Trophoblast cell (in vitro differentiated cells and primary cell): ENCODE data around the gene RNF150.
A peak's percentile ranks its signal among the peaks of the same experiment; 100 is the strongest.

Experiments
- DNase-seq, 2 donors: peaks; one replicate each; pipeline ENCODE4 v3.0.0-alpha.2; 2016
- H2AFZ ChIP-seq: 2 replicates; pipeline ENCODE4 v1.6.1; 2013; ENCODE audit warnings: low read length, moderate library complexity, mild to moderate bottlenecking; ENCODE audit not compliant: insufficient read depth, poor library complexity
- H2AK5ac ChIP-seq: 2 replicates; pipeline ENCODE4 v1.6.1; 2013; ENCODE audit warnings: mild to moderate bottlenecking, low read length
- H2BK120ac ChIP-seq: 2 replicates; pipeline ENCODE4 v1.6.1; 2013; ENCODE audit warnings: low read length, mild to moderate bottlenecking, moderate library complexity; ENCODE audit not compliant: insufficient read depth, poor library complexity
- H2BK12ac ChIP-seq: 2 replicates; pipeline ENCODE4 v1.6.1; 2013; ENCODE audit warnings: mild to moderate bottlenecking, low read length, moderate library complexity
- H2BK5ac ChIP-seq: 2 replicates; pipeline ENCODE4 v1.6.1; 2013; ENCODE audit warnings: low read length, low read depth, moderate library complexity, mild to moderate bottlenecking; ENCODE audit not compliant: poor library complexity
- H3K14ac ChIP-seq: 2 replicates; pipeline ENCODE4 v1.6.1; 2013; ENCODE audit warnings: mild to moderate bottlenecking, low read length
- H3K18ac ChIP-seq: 2 replicates; pipeline ENCODE4 v1.6.1; 2013; ENCODE audit warnings: mild to moderate bottlenecking, low read length
- H3K23ac ChIP-seq: 2 replicates; pipeline ENCODE4 v1.6.1; 2013; ENCODE audit warnings: low read length
- H3K27ac ChIP-seq: 2 replicates; pipeline ENCODE4 v1.5.1; 2013; ENCODE audit warnings: low read depth, mild to moderate bottlenecking, inconsistent platforms, low read length, moderate library complexity
- H3K27me3 ChIP-seq: 2 replicates; pipeline ENCODE4 v1.6.1; 2013; ENCODE audit warnings: inconsistent platforms, mild to moderate bottlenecking, low read length, moderate library complexity; ENCODE audit not compliant: insufficient read depth
- H3K36me3 ChIP-seq, 2 experiments: 1 replicate in 1 of 2; 2 replicates in 1 of 2; pipeline ENCODE4 v1.6.1; 2013; ENCODE audit warnings: low read length in 2 of 2, mild to moderate bottlenecking in 2 of 2, moderate library complexity in 1 of 2; ENCODE audit not compliant: insufficient read depth in 2 of 2, control insufficient read depth in 1 of 2
- H3K4ac ChIP-seq: 2 replicates; pipeline ENCODE4 v1.6.1; 2013; ENCODE audit warnings: low read depth, mild to moderate bottlenecking, low read length, moderate library complexity
- H3K4me1 ChIP-seq, 2 experiments: 1 replicate in 1 of 2; 2 replicates in 1 of 2; pipeline ENCODE4 v1.6.1; 2013; ENCODE audit warnings: low read length in 2 of 2, mild to moderate bottlenecking in 2 of 2, moderate library complexity in 1 of 2; ENCODE audit not compliant: insufficient read depth in 2 of 2, control insufficient read depth in 1 of 2
- H3K4me2 ChIP-seq: 2 replicates; pipeline ENCODE4 v1.6.1; 2013; ENCODE audit warnings: inconsistent platforms, mild to moderate bottlenecking, low read length, moderate library complexity
- H3K4me3 ChIP-seq: 2 replicates; pipeline ENCODE4 v1.5.1; 2013; ENCODE audit warnings: mild to moderate bottlenecking, low read depth, low read length, inconsistent platforms
- H3K79me1 ChIP-seq: one replicate; pipeline ENCODE4 v1.6.1; 2013; ENCODE audit warnings: low read length
- H3K79me2 ChIP-seq: 2 replicates; pipeline ENCODE4 v1.6.1; 2013; ENCODE audit warnings: low read length, mild to moderate bottlenecking; ENCODE audit not compliant: control insufficient read depth, insufficient read depth, poor library complexity
- H3K9ac ChIP-seq: 2 replicates; pipeline ENCODE4 v1.6.1; 2013; ENCODE audit warnings: mild to moderate bottlenecking, low read length
- H3K9me3 ChIP-seq: 2 replicates; pipeline ENCODE4 v1.6.1; 2013; ENCODE audit warnings: low read depth, mild to moderate bottlenecking, control low read depth, inconsistent platforms, low read length; ENCODE audit not compliant: insufficient read depth
- H4K12ac ChIP-seq: 2 replicates; pipeline ENCODE4 v1.6.1; 2013; ENCODE audit warnings: low read depth, mild to moderate bottlenecking, low read length, moderate library complexity
- H4K8ac ChIP-seq: 2 replicates; pipeline ENCODE4 v1.6.1; 2013; ENCODE audit warnings: low read depth, mild to moderate bottlenecking, low read length, moderate library complexity
- H4K91ac ChIP-seq: one replicate; pipeline ENCODE4 v1.6.1; 2013; ENCODE audit warnings: low read depth, mild to moderate bottlenecking, low read length, moderate library complexity
- WGBS: extraction: QIAGEN DNeasy Blood & Tissue Kit; methylation state at CpG from one replicate; pipeline ENCODE4 v1.1.7; 2013; ENCODE audit warnings: missing lambda C conversion rate; ENCODE audit not compliant: insufficient read length, insufficient coverage; ENCODE audit errors: extremely low coverage; 5-methylcytosine and 5-hydroxymethylcytosine counted together

RNF150 gene

DNA sequence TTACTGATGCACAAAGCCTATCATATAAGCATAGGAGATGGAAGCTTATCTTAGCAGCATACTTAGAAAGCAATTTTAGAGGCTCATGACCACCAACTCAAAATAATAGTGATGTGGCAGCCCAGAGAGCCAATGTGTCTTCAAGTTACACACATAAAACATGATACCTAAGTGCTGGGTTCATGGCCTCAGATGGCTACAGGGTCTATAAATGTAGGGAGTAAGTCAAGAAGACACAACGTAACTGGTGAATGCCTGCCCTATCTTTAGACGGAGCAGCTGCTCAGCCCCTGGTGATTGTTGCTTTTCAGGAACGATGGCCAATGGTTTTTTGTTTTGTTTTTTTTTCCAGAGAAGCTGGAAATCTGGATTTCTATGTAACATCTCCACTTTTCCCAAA is 42.8 kb downstream of the RNF150 start:
- no peak overlapping the region for H3K4ac ChIP-seq
- no peak overlapping the region for H2AFZ ChIP-seq
- no peak overlapping the region for H3K9ac ChIP-seq
- no peak overlapping the region for H3K14ac ChIP-seq
- no peaks in the 10 kb centered on the region for H3K4me1 ChIP-seq
- H3K4me3 ChIP-seq: no peak overlapping the region
- no peaks in the 10 kb centered on the region for H3K79me2 ChIP-seq
- H3K18ac ChIP-seq: no peak overlapping the region
- no peaks in the 10 kb centered on the region for H3K9me3 ChIP-seq
- no peak overlapping the region for H2BK120ac ChIP-seq
- H4K91ac ChIP-seq: no peak overlapping the region
- H4K8ac ChIP-seq: no peak overlapping the region
- H2BK5ac ChIP-seq: no peak overlapping the region
- H4K12ac ChIP-seq: no peak overlapping the region
- WGBS: no CpG with 5 or more reads among the region's 3 CpGs
- DNase-seq: no peak
- no peak overlapping the region for H3K27ac ChIP-seq
- H3K79me1 ChIP-seq: no peaks in the 10 kb centered on the region
- no peak overlapping the region for H3K4me2 ChIP-seq
- no peak overlapping the region for H2BK12ac ChIP-seq
- H3K23ac ChIP-seq: no peak overlapping the region
- H3K27me3 ChIP-seq: no peaks in the 10 kb centered on the region
- H2AK5ac ChIP-seq: no peak overlapping the region
- no peaks in the 10 kb centered on the region for H3K36me3 ChIP-seq

DNA sequence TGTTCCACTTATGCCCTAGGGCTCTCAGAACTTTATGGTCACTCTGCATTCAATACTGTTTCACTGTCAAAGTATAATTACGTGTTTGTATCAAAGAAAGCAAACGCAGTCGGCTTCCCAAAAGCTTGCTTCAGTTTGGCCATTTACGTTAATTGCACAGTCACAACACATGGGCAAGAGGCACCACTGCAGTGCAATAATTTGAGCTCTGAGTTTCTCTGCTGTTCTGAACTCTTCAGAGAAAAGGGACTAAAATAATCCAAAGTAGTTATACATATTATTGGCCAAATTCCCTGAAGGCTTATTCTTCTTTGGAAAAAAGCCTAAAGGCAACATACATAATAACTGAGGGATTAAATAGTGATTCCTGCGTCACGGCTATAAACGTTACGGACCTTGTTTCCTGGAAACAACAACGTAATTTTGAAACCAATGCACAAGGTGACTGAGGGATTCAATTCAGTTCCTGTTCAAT is 51.3 kb downstream of the RNF150 start:
- H2BK12ac ChIP-seq: no peak overlapping the region
- no peaks in the 10 kb centered on the region for H3K27me3 ChIP-seq
- H4K8ac ChIP-seq: no peak overlapping the region
- H3K79me1 ChIP-seq: no peaks in the 10 kb centered on the region
- no CpG with 5 or more reads among the region's 9 CpGs for WGBS
- no peaks in the 10 kb centered on the region for H3K79me2 ChIP-seq
- H3K27ac ChIP-seq: no peak overlapping the region
- no peaks in the 10 kb centered on the region for H3K36me3 ChIP-seq
- H3K4me3 ChIP-seq: no peak overlapping the region
- no peak overlapping the region for H2AFZ ChIP-seq
- no peak overlapping the region for H2BK5ac ChIP-seq
- H3K4me1 ChIP-seq: no peaks in the 10 kb centered on the region
- no peak overlapping the region for H3K9ac ChIP-seq
- H4K91ac ChIP-seq: no peak overlapping the region
- no peak overlapping the region for H3K4me2 ChIP-seq
- H3K23ac ChIP-seq: no peak overlapping the region
- H4K12ac ChIP-seq: no peak overlapping the region
- no peak overlapping the region for H3K18ac ChIP-seq
- no peaks in the 10 kb centered on the region for H3K9me3 ChIP-seq
- H3K4ac ChIP-seq: no peak overlapping the region
- H3K14ac ChIP-seq: no peak overlapping the region
- no peak overlapping the region for H2BK120ac ChIP-seq
- no peak overlapping the region for H2AK5ac ChIP-seq
- peak in 1 of 2 donors; percentile 18 for DNase-seq

DNA sequence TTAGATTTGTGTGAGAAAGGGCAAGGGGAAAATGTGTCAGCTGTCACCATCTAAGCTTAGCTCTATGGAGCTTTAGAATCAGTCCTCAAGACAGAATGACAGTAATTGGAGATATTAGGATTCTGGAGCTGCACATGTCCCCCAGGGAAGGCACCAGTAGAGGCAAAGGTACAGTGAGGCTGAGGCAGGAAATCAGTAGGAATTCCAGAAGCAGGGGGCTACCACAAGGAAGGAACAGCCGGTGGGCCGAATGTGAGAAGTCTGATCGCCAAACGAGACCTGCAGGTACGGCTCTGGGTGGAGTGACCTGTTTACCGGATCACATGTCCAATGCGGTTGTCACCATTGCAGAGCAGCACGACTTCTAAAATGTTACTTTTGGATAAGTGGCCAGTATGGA is 52.6 kb downstream of the RNF150 start:
- no peak for DNase-seq
- H3K9me3 ChIP-seq: no peaks in the 10 kb centered on the region
- no peak overlapping the region for H4K8ac ChIP-seq
- WGBS: no CpG with 5 or more reads among the region's 8 CpGs
- no peaks in the 10 kb centered on the region for H3K79me2 ChIP-seq
- no peak overlapping the region for H3K4me3 ChIP-seq
- no peaks in the 10 kb centered on the region for H3K4me1 ChIP-seq
- no peak overlapping the region for H2AFZ ChIP-seq
- no peak overlapping the region for H3K27ac ChIP-seq
- no peak overlapping the region for H2BK12ac ChIP-seq
- no peak overlapping the region for H3K4ac ChIP-seq
- no peak overlapping the region for H2BK5ac ChIP-seq
- H2AK5ac ChIP-seq: no peak overlapping the region
- H3K9ac ChIP-seq: no peak overlapping the region
- H3K4me2 ChIP-seq: no peak overlapping the region
- no peak overlapping the region for H3K18ac ChIP-seq
- H3K27me3 ChIP-seq: no peaks in the 10 kb centered on the region
- H3K36me3 ChIP-seq: no peaks in the 10 kb centered on the region
- no peak overlapping the region for H4K91ac ChIP-seq
- H2BK120ac ChIP-seq: no peak overlapping the region
- no peak overlapping the region for H3K23ac ChIP-seq
- H3K79me1 ChIP-seq: no peaks in the 10 kb centered on the region
- H4K12ac ChIP-seq: no peak overlapping the region
- H3K14ac ChIP-seq: no peak overlapping the region

DNA sequence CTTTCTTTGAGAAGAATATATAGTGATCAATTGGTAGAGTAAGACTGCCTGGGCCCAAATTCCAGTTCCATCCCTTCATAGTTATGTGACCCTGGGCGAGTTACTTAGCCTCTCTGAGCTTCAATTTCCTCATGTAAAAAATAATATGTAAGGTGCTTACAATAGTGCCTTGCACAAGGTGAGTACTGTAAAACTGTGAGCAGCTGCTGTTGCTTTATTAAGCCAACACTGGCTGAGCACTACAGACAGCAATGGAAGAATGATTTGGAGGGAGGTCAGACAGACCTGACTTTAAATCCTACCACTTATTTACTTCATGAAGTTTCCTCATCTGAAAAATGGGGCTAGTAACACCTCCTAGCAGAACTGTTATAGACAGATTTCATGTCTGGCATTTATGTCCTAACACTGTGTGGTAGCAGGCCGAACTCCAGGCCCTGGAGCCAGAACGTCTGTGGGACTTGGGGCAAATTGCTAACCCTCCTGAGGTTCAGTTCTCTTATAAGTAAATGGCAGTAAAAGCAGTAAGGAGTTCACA is 53.8 kb downstream of the RNF150 start:
- H3K9ac ChIP-seq: no peak overlapping the region
- no peak overlapping the region for H2AFZ ChIP-seq
- no peak overlapping the region for H2AK5ac ChIP-seq
- no peak overlapping the region for H2BK120ac ChIP-seq
- H3K4me3 ChIP-seq: no peak overlapping the region
- no peak overlapping the region for H2BK5ac ChIP-seq
- no CpG with 5 or more reads among the region's 3 CpGs for WGBS
- H3K79me1 ChIP-seq: no peaks in the 10 kb centered on the region
- H3K36me3 ChIP-seq: no peaks in the 10 kb centered on the region
- H3K4ac ChIP-seq: no peak overlapping the region
- H2BK12ac ChIP-seq: no peak overlapping the region
- DNase-seq: no peak
- no peak overlapping the region for H3K27ac ChIP-seq
- no peak overlapping the region for H3K18ac ChIP-seq
- no peaks in the 10 kb centered on the region for H3K27me3 ChIP-seq
- no peak overlapping the region for H4K91ac ChIP-seq
- no peaks in the 10 kb centered on the region for H3K9me3 ChIP-seq
- no peak overlapping the region for H4K8ac ChIP-seq
- no peak overlapping the region for H3K23ac ChIP-seq
- H3K79me2 ChIP-seq: no peaks in the 10 kb centered on the region
- no peak overlapping the region for H3K4me2 ChIP-seq
- no peaks in the 10 kb centered on the region for H3K4me1 ChIP-seq
- H4K12ac ChIP-seq: no peak overlapping the region
- H3K14ac ChIP-seq: no peak overlapping the region
